GM21360 (cell line): ENCODE data around the gene SPAG16.
A peak's percentile ranks its signal among the peaks of the same experiment; 100 is the strongest.
"Not testable (repeated sequence)": the region's sequence is repeated elsewhere in the genome, so short reads cannot be mapped to it uniquely, and the experiment has no call there.

Source experiments
- ATAC-seq: cut with Tn5 transposase; IDR thresholded peaks from one replicate; pipeline ENCODE4 v1.9.1; 2021; ENCODE audit warnings: mild to moderate bottlenecking, moderate library complexity; ENCODE audit not compliant: unreplicated experiment

SPAG16 gene

GRCh38 chr2:213266421-213266820, 17.8 kb upstream of the SPAG16 start:
- no peak for ATAC-seq

- no peak for ATAC-seq
Measured at GRCh38 chr2:213271947-213272346, 12.3 kb upstream of the SPAG16 start.

- ATAC-seq = no peak
Measured at GRCh38 chr2:213274143-213274542, 10.1 kb upstream of the SPAG16 start.

GRCh38 chr2:213275265-213275664, 9.0 kb upstream of the SPAG16 start:
- ATAC-seq = no peak

GRCh38 chr2:213277134-213277533, 7.1 kb upstream of the SPAG16 start:
- ATAC-seq = not testable (repeated sequence)

GRCh38 chr2:213279116-213279620, 5.1 kb upstream of the SPAG16 start:
- no peak for ATAC-seq

GRCh38 chr2:213279971-213280370, 4.3 kb upstream of the SPAG16 start:
- no peak for ATAC-seq

- ATAC-seq = no peak
Measured at GRCh38 chr2:213281156-213281555, 3.1 kb upstream of the SPAG16 start.

GRCh38 chr2:213285404-213285803, 1.1 kb downstream of the SPAG16 start:
- no peak for ATAC-seq

GRCh38 chr2:213286161-213286560, 1.9 kb downstream of the SPAG16 start:
- no peak for ATAC-seq

- ATAC-seq = no peak
Measured at GRCh38 chr2:213288913-213289700, 4.8 kb downstream of the SPAG16 start.

GRCh38 chr2:213290501-213290900, 6.2 kb downstream of the SPAG16 start:
- no peak for ATAC-seq

GRCh38 chr2:213296270-213296669, 12.0 kb downstream of the SPAG16 start:
- ATAC-seq = no peak

GRCh38 chr2:213306316-213306942, 22.2 kb downstream of the SPAG16 start:
- ATAC-seq = no peak

GRCh38 chr2:213315168-213315876, 31.1 kb downstream of the SPAG16 start:
- ATAC-seq = peak; percentile 87

- no peak for ATAC-seq
Measured at GRCh38 chr2:213316001-213316735, 31.9 kb downstream of the SPAG16 start.

GRCh38 chr2:213317929-213318328, 33.7 kb downstream of the SPAG16 start:
- no peak for ATAC-seq

GRCh38 chr2:213320604-213321003, 36.3 kb downstream of the SPAG16 start:
- no peak for ATAC-seq

- ATAC-seq = no peak
Measured at GRCh38 chr2:213336253-213336770, 52.0 kb downstream of the SPAG16 start.

GRCh38 chr2:213353419-213353818, 69.2 kb downstream of the SPAG16 start:
- ATAC-seq = no peak

- no peak for ATAC-seq
Measured at GRCh38 chr2:213376644-213377043, 92.4 kb downstream of the SPAG16 start.
